Measurements from ENCODE around the gene KMT2A. TPM values are rescaled to one million over a fixed set of nuclear protein-coding genes. Genes with fewer than 3 reads are reported as not detected.
"Not testable (repeated sequence)": the region's sequence is repeated elsewhere in the genome, so short reads cannot be mapped to it uniquely, and the experiment has no call there.

KMT2A gene
- 43.6 TPM for total RNA-seq
- long read RNA-seq, partial matches to known transcripts, result 2 of 19 reads
- long read RNA-seq, other reads (novel, unspliced or antisense), result 15 of 19 reads

DNA sequence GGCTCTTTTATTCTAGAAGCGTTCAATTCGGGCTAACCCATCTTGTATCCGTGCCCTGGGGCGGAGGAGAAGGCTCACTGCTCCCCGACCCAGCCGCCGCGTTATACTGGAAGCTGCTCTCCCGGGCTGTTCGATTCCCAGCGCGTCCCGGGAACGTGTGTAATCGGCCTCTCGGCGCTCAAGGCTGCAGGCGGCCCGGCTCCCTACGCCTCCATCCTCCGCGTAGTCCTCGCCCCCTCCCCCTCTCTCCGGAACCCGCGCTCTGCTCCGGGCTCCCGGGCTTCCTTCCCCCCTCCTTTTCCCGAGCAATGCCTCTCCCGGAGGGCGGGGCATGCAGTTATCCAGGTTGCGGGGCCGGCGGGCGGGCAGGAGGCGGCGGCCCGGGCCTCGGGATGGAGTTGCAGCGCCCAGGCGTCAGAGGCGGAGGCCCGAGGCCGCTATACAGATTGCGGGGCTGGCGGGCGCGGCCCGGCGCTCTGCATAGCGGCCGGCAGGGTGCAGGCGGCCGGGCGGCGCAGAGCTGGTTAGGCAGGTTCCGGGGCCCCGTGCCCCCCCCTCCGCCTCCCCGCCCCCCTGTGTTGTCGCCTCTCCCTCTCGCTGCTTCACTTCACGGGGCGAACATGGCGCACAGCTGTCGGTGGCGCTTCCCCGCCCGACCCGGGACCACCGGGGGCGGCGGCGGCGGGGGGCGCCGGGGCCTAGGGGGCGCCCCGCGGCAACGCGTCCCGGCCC is at the start of gene KMT2A:
KMT2A (plus strand) TSS at position 600 of the 732 bp plus-strand sequence; CDS start at position 621, 21 bp downstream.
- DNase-seq (ENCODE audit: low spot score), result peak; percentile 99

DNA sequence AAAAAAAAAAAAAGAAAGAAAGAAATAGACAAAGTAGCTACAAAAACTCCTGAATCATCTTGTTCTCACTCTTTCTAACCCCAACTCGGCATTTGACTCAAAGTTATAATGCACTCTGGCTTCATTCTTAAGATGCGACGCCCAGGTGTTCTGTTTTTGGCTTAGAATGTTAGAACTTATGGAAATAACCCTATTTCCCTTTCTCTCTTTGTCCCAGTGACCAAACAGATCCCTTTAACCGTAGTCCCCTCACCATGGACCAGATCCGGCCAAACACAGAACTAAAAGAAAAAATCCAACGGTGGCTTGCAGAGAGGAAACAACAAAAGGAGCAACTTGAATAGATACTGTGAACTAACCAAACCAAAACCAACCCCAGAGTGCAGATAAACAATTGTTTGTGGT is 40.2 kb upstream of the KMT2A start:
- DNase-seq (ENCODE audit: low spot score), result no peak

DNA sequence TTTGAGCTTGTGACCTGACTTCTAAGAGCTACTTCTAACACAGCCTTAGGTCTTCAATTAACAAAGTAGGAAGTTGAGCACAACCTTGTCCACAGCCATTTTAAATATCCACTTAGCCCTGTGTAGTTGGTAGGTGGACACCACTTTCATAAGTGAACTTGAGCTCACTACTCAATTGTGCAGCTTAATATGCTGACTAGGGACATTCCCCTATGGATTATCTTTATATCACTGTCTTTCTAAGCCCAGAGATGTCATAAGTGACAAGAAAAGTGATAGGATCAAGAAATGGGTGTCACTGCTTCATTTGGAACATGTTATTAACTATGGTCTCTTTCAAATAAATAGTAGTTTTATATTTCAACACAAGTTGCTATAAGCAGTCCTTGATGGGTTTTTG is 38.8 kb upstream of the KMT2A start:
- no peak for DNase-seq (ENCODE audit: low spot score)

DNA sequence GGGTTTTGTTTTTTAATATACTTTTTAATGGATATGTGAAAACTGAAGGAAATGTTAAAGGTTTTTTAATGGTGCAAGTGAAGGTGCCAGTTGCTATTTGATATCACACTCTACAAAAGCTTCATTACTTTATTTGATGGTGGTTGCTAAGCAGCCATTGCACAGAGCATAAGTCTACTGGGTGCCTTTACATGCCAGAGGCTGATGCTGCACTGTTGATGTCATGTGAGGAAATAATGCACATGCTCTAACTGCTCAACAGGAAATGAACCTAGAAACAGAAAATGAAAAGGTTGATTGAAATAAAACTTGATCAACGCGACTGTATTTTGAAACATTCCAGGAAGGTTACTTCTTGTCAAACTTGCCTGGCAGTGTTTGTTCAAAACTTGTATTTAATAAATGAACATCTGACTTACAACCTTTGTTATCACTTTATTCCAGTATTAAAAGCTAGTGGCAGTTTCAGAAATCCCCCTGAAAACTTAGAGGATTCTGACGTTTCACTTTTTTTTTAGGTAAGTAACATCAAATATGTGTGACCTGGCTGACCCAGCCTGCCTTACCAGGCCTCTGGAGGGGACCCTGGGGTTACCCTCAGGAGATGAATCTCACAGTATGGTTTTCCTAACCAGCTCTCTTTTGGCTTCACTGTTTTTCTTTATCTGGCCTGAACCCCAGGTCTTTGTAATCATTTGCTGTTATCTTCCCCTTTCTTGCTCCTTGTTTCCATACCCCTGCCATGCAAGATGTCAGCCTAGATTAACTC is 37.3 kb upstream of the KMT2A start:
- DNase-seq (ENCODE audit: low spot score), result no peak

DNA sequence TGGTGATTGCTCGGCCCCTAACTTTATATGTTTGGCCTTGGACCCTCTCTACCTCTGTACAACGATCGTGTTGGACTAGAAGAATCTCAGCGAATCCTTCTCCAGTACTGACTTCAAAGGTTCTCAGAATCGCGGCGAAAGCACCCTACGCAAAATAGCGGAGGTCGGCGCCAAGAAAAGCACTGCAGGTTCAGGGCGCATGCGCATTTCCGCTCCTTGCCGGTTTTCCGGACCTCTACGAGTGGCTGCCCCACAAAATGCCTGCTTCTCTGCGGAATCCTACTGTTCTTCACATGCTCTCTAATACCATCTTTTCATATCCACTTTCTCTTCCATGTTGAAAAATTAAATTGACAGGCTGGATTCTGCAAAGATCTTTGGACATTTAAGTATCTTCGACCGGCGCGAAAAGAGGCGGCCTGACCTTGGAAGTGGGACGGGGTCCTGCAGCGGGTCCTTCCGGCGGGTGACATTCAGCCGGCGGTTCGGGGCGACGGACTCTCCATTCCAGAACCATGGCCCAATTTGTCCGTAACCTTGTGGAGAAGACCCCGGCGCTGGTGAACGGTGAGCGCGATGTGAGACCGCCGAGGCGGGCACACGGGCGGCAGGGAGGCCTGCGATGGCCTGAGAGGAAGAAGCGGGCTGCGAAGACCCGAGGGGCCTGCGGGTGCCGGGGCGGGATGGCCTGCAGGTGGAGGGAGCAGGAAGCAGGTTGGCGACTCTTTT is 35.0 kb upstream of the KMT2A start, which contains the start of gene ATP5MG:
ATP5MG (plus strand) TSS at position 456 of the 729 bp plus-strand sequence; CDS start at position 516, 60 bp downstream.
- DNase-seq (ENCODE audit: low spot score), result peak; percentile 96

DNA sequence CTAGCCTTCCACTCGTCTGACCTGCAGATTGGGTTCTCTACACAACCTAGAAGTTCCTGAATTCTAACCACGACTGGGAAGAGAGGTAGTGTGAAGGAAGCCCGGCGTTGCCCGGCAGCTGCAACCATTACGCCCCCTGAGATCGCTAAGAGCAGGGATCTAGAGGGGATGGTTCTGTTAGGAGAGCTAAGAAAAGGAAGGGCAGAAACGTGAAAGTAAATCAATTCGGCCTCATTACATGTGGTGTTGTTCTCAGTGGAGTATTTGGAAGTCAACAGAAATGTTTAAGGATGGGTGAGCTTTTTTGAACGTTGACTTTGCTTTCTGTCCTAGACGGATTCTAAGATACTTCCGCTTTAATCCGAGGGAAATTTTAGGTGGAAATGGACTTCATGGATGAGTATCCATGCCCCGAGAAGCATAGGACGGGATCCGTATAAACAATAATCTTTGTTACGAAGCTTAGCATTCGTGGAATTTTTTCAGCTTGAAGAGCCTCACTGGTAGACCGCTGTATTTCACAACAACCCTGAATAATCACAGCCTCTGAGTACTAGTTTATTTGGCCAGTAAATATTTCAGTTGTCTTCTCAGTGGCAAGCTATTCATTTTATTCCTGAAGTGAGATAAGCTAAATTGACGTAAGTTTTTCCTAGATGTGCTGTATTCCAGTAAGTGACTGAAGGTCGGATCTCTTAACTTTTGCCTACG is 34.3 kb upstream of the KMT2A start:
- DNase-seq (ENCODE audit: low spot score), result no peak

DNA sequence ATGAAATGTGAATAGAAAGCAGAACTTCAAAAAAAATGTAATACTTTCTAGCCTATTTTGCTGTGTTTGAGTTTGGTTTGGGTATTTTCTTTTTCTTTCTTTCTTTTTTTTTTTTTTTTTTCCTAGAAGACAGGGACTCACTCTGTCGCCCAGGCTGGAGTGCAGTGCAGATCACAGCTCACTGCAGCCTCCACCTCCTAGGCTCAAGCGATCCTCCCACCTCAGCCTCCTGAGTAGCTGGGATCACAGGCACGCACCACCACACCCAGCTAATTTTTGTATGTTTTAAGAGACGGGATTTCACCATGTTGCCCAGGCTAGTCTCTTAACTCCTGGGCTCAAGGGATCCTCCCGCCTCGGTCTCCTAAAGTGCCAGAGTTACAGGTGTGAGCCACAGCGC is 33.7 kb upstream of the KMT2A start:
- not testable (repeated sequence) for DNase-seq (ENCODE audit: low spot score)

DNA sequence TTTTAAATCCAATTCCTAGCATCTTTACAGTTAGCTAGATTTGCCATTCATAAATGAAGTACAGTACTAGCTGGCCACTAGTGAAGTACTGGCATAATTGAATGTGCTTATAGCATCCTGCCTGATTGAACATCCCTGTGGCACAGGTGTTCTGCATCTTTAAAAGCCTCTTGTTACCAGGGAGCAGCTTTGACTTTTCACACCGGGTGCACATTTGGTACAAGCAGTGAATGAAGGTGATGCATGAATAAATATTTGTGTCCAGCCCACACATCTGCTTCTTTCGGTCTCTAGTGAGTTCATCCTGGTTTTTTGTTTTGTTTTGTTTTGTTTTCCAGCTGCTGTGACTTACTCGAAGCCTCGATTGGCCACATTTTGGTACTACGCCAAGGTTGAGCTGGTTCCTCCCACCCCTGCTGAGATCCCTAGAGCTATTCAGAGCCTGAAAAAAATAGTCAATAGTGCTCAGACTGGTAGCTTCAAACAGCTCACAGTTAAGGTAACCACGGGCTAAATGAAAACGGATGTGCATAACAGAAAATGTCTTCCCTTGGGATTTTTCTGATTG is 29.6 kb upstream of the KMT2A start:
- DNase-seq (ENCODE audit: low spot score), result no peak

DNA sequence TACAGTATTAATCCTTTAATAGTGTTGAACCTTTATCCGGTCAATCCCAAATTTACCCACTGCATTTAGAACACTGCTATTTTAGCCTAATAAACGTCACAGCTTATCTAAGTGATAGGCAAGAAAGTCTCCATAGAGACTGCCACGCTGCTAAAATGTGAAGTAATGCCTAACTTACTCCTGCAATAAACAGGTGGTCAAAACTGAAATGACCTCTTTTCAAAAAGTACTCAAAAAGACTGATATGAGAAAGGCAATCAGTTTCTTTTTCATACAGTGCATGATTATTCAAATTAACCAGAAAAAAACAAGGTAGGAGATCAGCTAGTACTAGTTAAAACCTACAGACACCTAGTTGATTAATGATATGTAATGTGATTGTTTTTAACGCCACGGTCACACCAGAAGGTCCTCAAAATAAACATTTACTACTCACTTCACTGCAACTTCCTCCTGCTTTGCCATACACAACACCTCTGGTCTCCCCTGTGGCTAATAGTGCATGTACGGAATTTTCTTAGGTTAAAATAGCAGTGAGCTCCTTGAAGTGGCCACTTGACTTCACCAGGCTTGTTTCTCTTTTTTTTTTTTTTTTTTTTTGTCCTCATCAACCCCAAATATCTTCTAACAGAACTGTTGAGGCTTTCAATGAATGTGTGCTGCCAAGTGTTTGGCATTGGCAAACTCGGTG is 26.1 kb upstream of the KMT2A start:
- DNase-seq (ENCODE audit: low spot score), result no peak

DNA sequence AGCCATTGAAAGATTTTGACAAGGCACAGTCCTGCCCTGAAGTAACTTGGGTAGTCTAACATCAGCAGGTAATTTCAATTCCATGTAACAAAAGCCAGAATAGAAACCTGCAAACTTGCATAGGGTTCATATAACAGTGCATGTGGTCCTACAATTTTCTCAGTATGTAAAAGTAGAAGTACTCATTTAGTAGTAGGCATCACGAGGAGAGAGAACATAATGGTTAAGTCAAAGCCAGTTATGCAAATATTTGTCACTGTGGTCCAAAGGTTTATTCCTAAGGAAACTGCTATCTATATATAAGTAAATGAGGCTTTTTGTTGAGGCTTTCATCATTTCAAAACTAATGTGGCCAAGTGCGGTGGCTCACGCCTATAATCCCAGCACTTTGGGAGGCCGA is 24.8 kb upstream of the KMT2A start:
- no peak for DNase-seq (ENCODE audit: low spot score)

DNA sequence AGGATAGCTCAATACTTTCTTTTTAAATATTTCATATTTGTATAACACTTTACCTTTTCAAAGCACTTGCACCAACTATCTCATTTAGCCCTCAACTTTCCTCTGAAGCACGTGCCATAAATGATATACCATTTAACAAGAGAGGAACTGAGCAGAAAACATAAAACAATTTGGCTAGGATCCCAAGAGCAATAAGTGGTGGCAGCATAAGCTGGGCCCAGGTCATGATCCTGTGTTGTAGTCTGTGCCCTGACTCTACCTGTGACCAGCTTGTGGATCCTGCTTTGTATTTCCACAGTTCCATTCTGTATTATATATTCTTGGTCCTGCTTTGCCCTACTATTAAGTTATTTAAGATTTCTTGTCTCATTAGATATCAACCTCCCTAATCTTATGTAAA is 23.4 kb upstream of the KMT2A start:
- no peak for DNase-seq (ENCODE audit: low spot score)

DNA sequence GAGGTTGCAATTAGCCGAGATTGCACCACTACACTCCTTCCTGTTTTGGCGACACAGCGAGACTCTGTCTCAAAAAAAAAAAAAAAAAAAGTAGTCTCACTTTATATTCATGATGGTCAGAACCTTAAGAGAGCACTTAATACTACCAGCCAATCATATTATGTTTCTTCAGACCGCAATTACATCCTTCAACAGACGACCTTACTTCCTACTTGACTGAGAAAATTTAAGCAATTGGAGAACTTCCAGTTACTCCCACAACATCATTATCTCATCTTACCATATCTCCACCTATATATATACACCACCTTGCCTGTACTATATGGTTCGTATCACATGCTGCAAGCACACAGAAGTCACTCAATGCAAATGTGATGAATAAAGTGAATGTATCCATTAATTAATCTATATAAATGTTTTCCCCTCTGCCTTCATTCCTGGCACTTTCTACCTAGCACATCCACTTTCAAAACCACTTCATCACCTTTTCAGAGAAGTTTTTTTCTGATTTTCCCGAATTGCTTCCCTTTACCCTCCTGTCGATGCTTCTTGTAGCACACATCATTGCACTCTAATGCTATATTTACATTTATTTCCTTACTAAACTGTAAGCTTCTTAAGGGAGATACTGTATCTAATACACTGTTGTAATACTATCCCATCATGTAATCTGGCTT is 21.1 kb upstream of the KMT2A start:
- DNase-seq (ENCODE audit: low spot score), result no peak

DNA sequence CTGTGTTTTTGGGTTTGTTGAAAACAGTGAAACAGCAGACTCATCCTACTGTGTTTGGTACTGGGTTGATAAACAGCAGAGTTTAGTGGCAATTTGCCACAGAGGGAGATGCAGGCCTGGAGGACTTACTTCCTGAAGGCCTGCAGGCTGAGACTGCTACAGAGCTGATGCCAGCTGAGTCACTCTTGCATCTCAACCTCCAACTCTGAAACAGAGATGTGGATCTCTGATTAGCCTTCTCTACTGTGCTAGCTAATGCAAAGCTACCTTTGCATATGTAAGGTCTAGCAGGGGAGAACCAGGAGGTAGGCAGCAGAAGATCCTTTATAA is 20.6 kb upstream of the KMT2A start:
- DNase-seq (ENCODE audit: low spot score), result no peak

DNA sequence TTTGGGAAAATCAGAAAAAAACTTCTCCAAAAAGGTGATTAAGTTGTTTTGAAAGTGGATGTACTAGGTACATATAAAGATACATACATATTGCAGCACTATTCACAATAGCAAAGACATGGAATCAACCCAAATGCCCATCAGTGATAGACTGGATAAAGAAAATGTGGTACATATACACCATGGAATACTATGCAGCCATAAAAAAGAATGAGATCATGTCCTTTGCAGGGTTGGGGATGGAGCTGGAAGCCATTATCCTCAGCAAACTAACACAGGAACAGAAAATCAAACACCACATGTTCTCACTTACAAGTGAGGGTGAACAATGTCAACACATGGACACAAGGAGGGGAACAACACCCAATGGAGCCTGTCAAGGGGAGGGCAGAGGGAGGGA is 19.4 kb upstream of the KMT2A start:
- not testable (repeated sequence) for DNase-seq (ENCODE audit: low spot score)

DNA sequence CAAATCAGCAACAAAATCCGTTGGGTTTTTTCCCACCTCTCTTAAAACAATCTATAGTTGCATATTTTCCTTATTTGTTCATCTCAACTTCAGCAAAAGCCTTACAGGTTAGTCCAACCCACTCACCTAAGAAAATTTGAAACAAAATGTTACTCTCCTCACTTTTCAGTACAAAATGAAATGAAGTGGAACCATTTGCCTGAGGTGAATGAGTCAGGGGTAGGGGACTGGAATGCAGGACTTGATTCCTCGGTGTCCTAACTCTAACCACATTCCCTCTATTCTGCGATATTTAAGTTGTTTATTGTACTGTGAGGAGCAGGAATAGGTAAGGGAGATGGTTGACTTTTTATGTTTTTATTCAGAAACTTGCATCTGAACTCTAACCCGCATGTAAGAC is 18.5 kb upstream of the KMT2A start:
- DNase-seq (ENCODE audit: low spot score), result no peak

DNA sequence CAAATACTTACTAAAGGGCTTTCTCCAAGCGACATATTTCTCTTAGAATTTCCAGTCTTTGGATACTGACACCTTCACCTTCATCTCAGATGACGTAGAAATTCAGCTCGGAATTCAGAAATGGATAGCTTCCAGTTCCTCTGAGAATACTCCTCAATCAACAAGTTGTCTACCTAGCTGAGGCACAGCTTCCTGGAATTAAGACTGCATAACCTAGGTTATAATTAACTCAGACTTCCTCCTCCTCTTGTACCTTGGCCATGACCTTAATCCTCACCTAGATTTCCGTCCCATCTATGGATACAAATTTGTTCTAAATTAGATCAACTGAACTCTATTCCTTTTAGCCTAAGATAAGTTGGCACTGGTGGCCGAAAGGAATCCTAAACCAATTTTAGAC is 17.5 kb upstream of the KMT2A start:
- DNase-seq (ENCODE audit: low spot score), result no peak

DNA sequence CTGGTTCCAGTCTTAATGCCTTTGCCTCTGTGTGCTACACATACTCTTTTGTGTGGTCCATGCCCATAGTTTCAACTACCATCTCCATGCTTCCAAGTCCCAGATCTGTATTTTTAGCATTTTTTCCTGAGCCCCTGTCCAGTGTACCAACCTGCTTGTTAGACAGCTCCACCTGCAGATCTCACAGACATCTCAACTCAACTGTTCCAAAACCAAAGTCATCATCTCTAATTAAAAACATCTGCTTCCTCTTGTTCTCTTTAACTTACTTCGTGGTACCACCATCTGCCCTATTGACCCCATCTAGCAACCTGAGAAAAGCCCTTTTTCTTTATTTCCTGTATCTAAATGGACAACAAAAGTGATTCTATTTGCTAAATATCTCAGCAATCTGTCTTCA is 8.6 kb upstream of the KMT2A start:
- DNase-seq (ENCODE audit: low spot score), result no peak

DNA sequence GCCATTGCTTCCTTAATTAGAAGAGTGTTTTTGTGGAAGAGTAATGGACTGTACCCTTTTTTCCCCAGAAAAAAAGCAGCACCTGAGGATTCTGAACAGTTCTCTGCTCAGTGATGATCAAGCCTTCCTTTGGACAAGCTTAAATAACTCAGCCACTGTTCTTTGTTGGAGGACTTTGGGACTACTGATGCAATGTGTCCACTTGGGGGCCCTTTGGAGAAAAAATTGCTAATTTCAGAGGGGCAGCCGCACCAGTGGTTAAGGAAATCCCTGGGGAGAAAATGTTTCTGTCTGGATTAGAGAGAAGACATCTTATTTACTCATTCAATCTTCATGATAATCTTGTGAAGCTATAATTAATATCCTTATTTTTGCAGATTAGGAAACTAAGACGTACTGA is 5.3 kb upstream of the KMT2A start:
- DNase-seq (ENCODE audit: low spot score), result no peak

DNA sequence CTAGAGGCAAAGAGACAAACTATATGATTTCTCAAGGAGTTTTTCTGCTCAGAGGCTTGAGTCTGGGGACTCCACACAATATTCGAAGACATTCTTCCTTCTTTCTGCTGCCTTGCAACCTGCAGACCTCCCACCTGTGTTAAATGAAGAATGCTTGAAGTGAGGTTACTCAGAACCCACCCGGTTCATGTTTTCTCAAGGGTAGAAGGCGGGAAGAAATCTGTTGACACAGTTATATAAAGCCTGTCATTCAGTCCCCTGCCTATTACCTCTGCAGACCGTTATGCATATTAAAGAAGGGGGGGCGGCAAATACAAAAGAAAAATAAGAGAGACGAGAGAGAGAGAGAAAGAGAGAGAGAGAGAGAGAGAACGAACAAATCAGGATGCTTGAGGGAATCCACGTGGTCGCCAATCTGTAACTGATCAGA is 2.2 kb upstream of the KMT2A start:
- DNase-seq (ENCODE audit: low spot score), result no peak
